ENCODE data around the gene VEGFD.

VEGFD gene

DNA sequence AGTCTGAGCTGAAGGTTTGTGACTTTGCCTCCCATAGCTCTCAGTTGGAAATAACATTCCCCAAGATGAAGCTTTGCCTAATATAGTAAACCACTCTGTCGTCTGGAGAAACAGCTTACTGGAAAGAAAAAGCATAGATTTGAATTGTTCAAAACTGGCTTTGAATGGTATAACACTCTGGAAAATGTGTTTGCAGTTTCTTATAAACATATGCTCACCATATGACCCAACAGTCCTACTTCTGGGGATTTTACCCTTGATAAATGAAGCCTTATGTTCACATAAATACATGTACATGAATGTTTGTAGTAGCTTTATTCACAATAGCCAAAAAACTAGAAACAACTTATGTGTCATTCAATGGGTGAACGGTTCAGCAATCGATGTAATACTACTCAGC, 10.2 kb downstream of the VEGFD start:
- Histone ChIP-seq H3K9me3 (replicated peaks; ENCODE audit: insufficient read depth, low read length) (no peaks in the 10 kb centered on the region), H3F3A (ENCODE audit: insufficient read depth, low read length) (no peaks in the 10 kb centered on the region), H3K79me2 (ENCODE audit: low read length) (no peaks in the 10 kb centered on the region), H3K4me2 (ENCODE audit: low read depth, low read length) (no peak overlapping the region), H3K27me3 (replicated peaks; ENCODE audit: insufficient read depth, low read length) (no peaks in the 10 kb centered on the region), H3K4me1 (ENCODE audit: low read length) (no peaks in the 10 kb centered on the region), H4K20me1 (ENCODE audit: insufficient read depth, low read length) (no peaks in the 10 kb centered on the region), H3K9me2 (replicated peaks; ENCODE audit: insufficient read depth, low read length) (no peaks in the 10 kb centered on the region), H3K36me3 (replicated peaks; ENCODE audit: insufficient read depth, low read length) (no peaks in the 10 kb centered on the region), H3K4me3 (ENCODE audit: low read length) (no peak overlapping the region), H3K9ac (ENCODE audit: low read length) (no peak overlapping the region), H2AFZ (ENCODE audit: low read length) (no peak overlapping the region), H3K27ac (ENCODE audit: low read length) (no peak overlapping the region)
- DNase-seq = no peak
- TF ChIP-seq EZH2phosphoT487 (IDR thresholded peaks at IDR 0.05; ENCODE audit: low read length) (no peak), CTCF (IDR thresholded peaks at IDR 0.05; ENCODE audit: low read length) (no peak), EZH2 (optimal IDR thresholded peaks at IDR 0.05; ENCODE audit: low read depth, low read length) (no peak)

- Histone ChIP-seq H3K27ac (ENCODE audit: low read length) (no peak overlapping the region), H3K4me3 (ENCODE audit: low read length) (no peak overlapping the region), H3K27me3 (replicated peaks; ENCODE audit: insufficient read depth, low read length) (no peaks in the 10 kb centered on the region), H3K4me1 (ENCODE audit: low read length) (no peaks in the 10 kb centered on the region), H3K9me3 (replicated peaks; ENCODE audit: insufficient read depth, low read length) (no peaks in the 10 kb centered on the region), H3K4me2 (ENCODE audit: low read depth, low read length) (no peak overlapping the region), H3F3A (ENCODE audit: insufficient read depth, low read length) (no peaks in the 10 kb centered on the region), H4K20me1 (ENCODE audit: insufficient read depth, low read length) (no peaks in the 10 kb centered on the region), H3K79me2 (ENCODE audit: low read length) (no peaks in the 10 kb centered on the region), H3K36me3 (replicated peaks; ENCODE audit: insufficient read depth, low read length) (no peaks in the 10 kb centered on the region), H3K9me2 (replicated peaks; ENCODE audit: insufficient read depth, low read length) (no peaks in the 10 kb centered on the region), H3K9ac (ENCODE audit: low read length) (no peak overlapping the region), H2AFZ (ENCODE audit: low read length) (no peak overlapping the region)
- DNase-seq = no peak
- no peak for TF ChIP-seq EZH2phosphoT487 (IDR thresholded peaks at IDR 0.05; ENCODE audit: low read length)
Measured at GRCh38 chrX:15366506-15367352, 17.5 kb downstream of the VEGFD start.

- no peaks in the 10 kb centered on the region for H3K36me3 ChIP-seq (replicated peaks; ENCODE audit: insufficient read depth, low read length)
- no peak overlapping the region for H3K4me3 ChIP-seq (ENCODE audit: low read length)
- H3K4me2 ChIP-seq (ENCODE audit: low read depth, low read length) = no peak overlapping the region
- H3F3A ChIP-seq (ENCODE audit: insufficient read depth, low read length) = no peaks in the 10 kb centered on the region
- no peaks in the 10 kb centered on the region for H3K9me3 ChIP-seq (replicated peaks; ENCODE audit: insufficient read depth, low read length)
- H3K9ac ChIP-seq (ENCODE audit: low read length) = no peak overlapping the region
- no peak overlapping the region for H3K27ac ChIP-seq (ENCODE audit: low read length)
- H3K4me1 ChIP-seq (ENCODE audit: low read length) = no peaks in the 10 kb centered on the region
- H3K79me2 ChIP-seq (ENCODE audit: low read length) = no peaks in the 10 kb centered on the region
- no peak overlapping the region for H2AFZ ChIP-seq (ENCODE audit: low read length)
- no peaks in the 10 kb centered on the region for H4K20me1 ChIP-seq (ENCODE audit: insufficient read depth, low read length)
- no peaks in the 10 kb centered on the region for H3K27me3 ChIP-seq (replicated peaks; ENCODE audit: insufficient read depth, low read length)
- no peak for DNase-seq
- no peak for TF ChIP-seq CTCF (IDR thresholded peaks at IDR 0.05; ENCODE audit: low read length)
- no peaks in the 10 kb centered on the region for H3K9me2 ChIP-seq (replicated peaks; ENCODE audit: insufficient read depth, low read length)
Measured at GRCh38 chrX:15359701-15360100, 24.5 kb downstream of the VEGFD start.

- Histone ChIP-seq H3K4me1 (ENCODE audit: low read length) (no peaks in the 10 kb centered on the region), H3K79me2 (ENCODE audit: low read length) (no peaks in the 10 kb centered on the region), H4K20me1 (ENCODE audit: insufficient read depth, low read length) (no peaks in the 10 kb centered on the region), H3K36me3 (replicated peaks; ENCODE audit: insufficient read depth, low read length) (no peaks in the 10 kb centered on the region), H3K27me3 (replicated peaks; ENCODE audit: insufficient read depth, low read length) (no peaks in the 10 kb centered on the region), H2AFZ (ENCODE audit: low read length) (no peak overlapping the region), H3K9me2 (replicated peaks; ENCODE audit: insufficient read depth, low read length) (no peaks in the 10 kb centered on the region), H3K9ac (ENCODE audit: low read length) (no peak overlapping the region), H3K9me3 (replicated peaks; ENCODE audit: insufficient read depth, low read length) (no peaks in the 10 kb centered on the region), H3F3A (ENCODE audit: insufficient read depth, low read length) (no peaks in the 10 kb centered on the region), H3K4me3 (ENCODE audit: low read length) (no peak overlapping the region), H3K4me2 (ENCODE audit: low read depth, low read length) (no peak overlapping the region), H3K27ac (ENCODE audit: low read length) (no peak overlapping the region)
- DNase-seq = no peak
- no peak for TF ChIP-seq CTCF (IDR thresholded peaks at IDR 0.05; ENCODE audit: low read length)
- TF ChIP-seq EZH2 (optimal IDR thresholded peaks at IDR 0.05; ENCODE audit: low read depth, low read length) = no peak
- no peak for TF ChIP-seq EZH2phosphoT487 (IDR thresholded peaks at IDR 0.05; ENCODE audit: low read length)
Measured at GRCh38 chrX:15358533-15358932, 25.7 kb downstream of the VEGFD start.
